Astrocyte (in vitro differentiated cells and primary cell): ENCODE data around the gene HLX. TPM values are rescaled to one million over a fixed set of nuclear protein-coding genes. Genes with fewer than 3 reads are reported as not detected.

Experiments
- DNase-seq: peaks from one replicate; pipeline ENCODE4 v3.0.0-alpha.2; 2010; ENCODE audit warnings: low read depth
- FAIRE-seq: peaks from 2 replicates; lab custom pipeline; 2011; peaks lifted over from hg19 to GRCh38; lab: Jason Lieb, UNC
- H2AFZ ChIP-seq: 2 replicates; pipeline ENCODE4 v1.6.0; 2012; ENCODE audit warnings: low read depth, low read length, inconsistent platforms
- H3K27ac ChIP-seq: 2 replicates; pipeline ENCODE4 v1.5.1; 2011; ENCODE audit warnings: low read depth, low read length, inconsistent platforms
- H3K27me3 ChIP-seq: 2 replicates; pipeline ENCODE4 v1.6.0; 2011; ENCODE audit warnings: low read length, inconsistent platforms; ENCODE audit not compliant: insufficient read depth
- H3K36me3 ChIP-seq: 2 replicates; pipeline ENCODE4 v1.5.1; 2011; ENCODE audit warnings: low read length, inconsistent platforms; ENCODE audit not compliant: insufficient read depth
- H3K4me1 ChIP-seq: 2 replicates; pipeline ENCODE4 v1.5.1; 2011; ENCODE audit warnings: low read length, inconsistent platforms; ENCODE audit not compliant: insufficient read depth
- H3K4me2 ChIP-seq: 2 replicates; pipeline ENCODE4 v1.6.0; 2012; ENCODE audit warnings: low read length, inconsistent platforms
- H3K4me3 ChIP-seq: 2 replicates; pipeline ENCODE4 v1.5.1; 2011; ENCODE audit warnings: low read depth, mild to moderate bottlenecking, low read length, inconsistent platforms; ENCODE audit not compliant: insufficient read depth
- H3K79me2 ChIP-seq: 2 replicates; pipeline ENCODE4 v1.6.0; 2012; ENCODE audit warnings: mild to moderate bottlenecking, low read length, inconsistent platforms; ENCODE audit not compliant: insufficient read depth
- H3K9ac ChIP-seq: 2 replicates; pipeline ENCODE4 v1.6.0; 2012; ENCODE audit warnings: mild to moderate bottlenecking, low read length, inconsistent platforms
- H3K9me3 ChIP-seq: 2 replicates; pipeline ENCODE4 v1.5.1; 2012; ENCODE audit warnings: low read depth, mild to moderate bottlenecking, low read length, inconsistent platforms; ENCODE audit not compliant: insufficient read depth
- H4K20me1 ChIP-seq: 2 replicates; pipeline ENCODE4 v1.6.0; 2012; ENCODE audit warnings: low read length, inconsistent platforms; ENCODE audit not compliant: insufficient read depth
- H3K27ac Mint-ChIP-seq: one replicate; pipeline ENCODE4 v1.8.0; 2021; ENCODE audit warnings: mild to moderate bottlenecking, mixed read lengths; ENCODE audit not compliant: unreplicated experiment
- H3K27me3 Mint-ChIP-seq: one replicate; pipeline ENCODE4 v1.8.0; 2021; ENCODE audit warnings: low read depth, mixed read lengths; ENCODE audit not compliant: unreplicated experiment
- H3K36me3 Mint-ChIP-seq: one replicate; pipeline ENCODE4 v1.8.0; 2021; ENCODE audit warnings: low read depth, mixed read lengths; ENCODE audit not compliant: unreplicated experiment
- H3K4me1 Mint-ChIP-seq: one replicate; pipeline ENCODE4 v1.8.0; 2021; ENCODE audit warnings: low read depth, mixed read lengths; ENCODE audit not compliant: unreplicated experiment
- H3K4me3 Mint-ChIP-seq: one replicate; pipeline ENCODE4 v1.8.0; 2021; ENCODE audit warnings: mild to moderate bottlenecking, moderate library complexity, mixed read lengths; ENCODE audit not compliant: unreplicated experiment
- H3K9me3 Mint-ChIP-seq: one replicate; pipeline ENCODE4 v1.8.0; 2021; ENCODE audit warnings: mild to moderate bottlenecking, mixed read lengths; ENCODE audit not compliant: unreplicated experiment
- EZH2 ChIP-seq: IDR thresholded peaks from 2 replicates; pipeline ENCODE4 v1.6.1; 2012; ENCODE audit warnings: mild to moderate bottlenecking, low read length, inconsistent platforms; ENCODE audit not compliant: insufficient read depth
- total RNA-seq: library from RNA; stranded (reverse); gene quantifications from 2 replicates; pipeline ENCODE4 v1.2.1, GENCODE V29; 2021
- TF ChIP-seq, protein P1 (sequence below): IDR thresholded peaks from 2 replicates; pipeline ENCODE4 v1.5.1; 2011; ENCODE audit warnings: low read depth, mild to moderate bottlenecking, inconsistent platforms, low read length, moderate library complexity; ENCODE audit not compliant: insufficient read depth

The HLX gene
- total RNA-seq, 1 donor from 2014 or later = 1.4 TPM

DNA sequence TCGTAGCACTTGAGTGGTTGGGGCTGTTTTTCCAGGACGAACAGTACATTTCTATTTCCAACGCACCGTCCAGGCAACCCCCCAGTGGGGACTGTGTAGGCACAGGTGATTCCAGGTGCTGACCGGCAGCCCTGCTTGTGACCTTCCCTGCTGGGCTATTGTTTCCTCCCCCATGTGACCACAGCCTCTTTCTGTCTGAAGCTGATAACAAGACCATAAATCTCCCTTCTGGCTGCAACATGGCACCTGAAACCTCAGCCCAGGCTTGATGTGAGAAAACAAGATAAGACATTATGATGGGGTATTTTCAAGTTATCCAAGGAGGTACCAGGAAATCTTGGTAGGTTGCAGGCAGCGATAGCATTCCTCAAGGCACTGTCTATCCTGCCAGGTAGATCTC is 48.2 kb downstream of the HLX start:
- H3K4me3 ChIP-seq = no peak overlapping the region
- H3K27ac ChIP-seq = no peak overlapping the region
- H3K9ac ChIP-seq = no peak overlapping the region
- H4K20me1 ChIP-seq = no peaks in the 10 kb centered on the region
- no peaks in the 10 kb centered on the region for H3K79me2 ChIP-seq
- peaks cover 15% of the 10 kb centered on the region for H3K27me3 Mint-ChIP-seq
- no peak overlapping the region for H2AFZ ChIP-seq
- no peak overlapping the region for H3K4me3 Mint-ChIP-seq
- H3K36me3 ChIP-seq = no peaks in the 10 kb centered on the region
- H3K27me3 ChIP-seq = no peaks in the 10 kb centered on the region
- H3K4me1 Mint-ChIP-seq = no peaks in the 10 kb centered on the region
- no peaks in the 10 kb centered on the region for H3K4me1 ChIP-seq
- DNase-seq (no peak), FAIRE-seq (no peak)
- no peak overlapping the region for H3K27ac Mint-ChIP-seq
- H3K4me2 ChIP-seq = no peak overlapping the region
- H3K9me3 Mint-ChIP-seq = peaks cover 2% of the 10 kb centered on the region
- no peaks in the 10 kb centered on the region for H3K9me3 ChIP-seq
- TF ChIP-seq, protein P1, sequence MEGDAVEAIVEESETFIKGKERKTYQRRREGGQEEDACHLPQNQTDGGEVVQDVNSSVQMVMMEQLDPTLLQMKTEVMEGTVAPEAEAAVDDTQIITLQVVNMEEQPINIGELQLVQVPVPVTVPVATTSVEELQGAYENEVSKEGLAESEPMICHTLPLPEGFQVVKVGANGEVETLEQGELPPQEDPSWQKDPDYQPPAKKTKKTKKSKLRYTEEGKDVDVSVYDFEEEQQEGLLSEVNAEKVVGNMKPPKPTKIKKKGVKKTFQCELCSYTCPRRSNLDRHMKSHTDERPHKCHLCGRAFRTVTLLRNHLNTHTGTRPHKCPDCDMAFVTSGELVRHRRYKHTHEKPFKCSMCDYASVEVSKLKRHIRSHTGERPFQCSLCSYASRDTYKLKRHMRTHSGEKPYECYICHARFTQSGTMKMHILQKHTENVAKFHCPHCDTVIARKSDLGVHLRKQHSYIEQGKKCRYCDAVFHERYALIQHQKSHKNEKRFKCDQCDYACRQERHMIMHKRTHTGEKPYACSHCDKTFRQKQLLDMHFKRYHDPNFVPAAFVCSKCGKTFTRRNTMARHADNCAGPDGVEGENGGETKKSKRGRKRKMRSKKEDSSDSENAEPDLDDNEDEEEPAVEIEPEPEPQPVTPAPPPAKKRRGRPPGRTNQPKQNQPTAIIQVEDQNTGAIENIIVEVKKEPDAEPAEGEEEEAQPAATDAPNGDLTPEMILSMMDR = no peak
- TF ChIP-seq EZH2 = no peak
- H3K36me3 Mint-ChIP-seq = no peaks in the 10 kb centered on the region

DNA sequence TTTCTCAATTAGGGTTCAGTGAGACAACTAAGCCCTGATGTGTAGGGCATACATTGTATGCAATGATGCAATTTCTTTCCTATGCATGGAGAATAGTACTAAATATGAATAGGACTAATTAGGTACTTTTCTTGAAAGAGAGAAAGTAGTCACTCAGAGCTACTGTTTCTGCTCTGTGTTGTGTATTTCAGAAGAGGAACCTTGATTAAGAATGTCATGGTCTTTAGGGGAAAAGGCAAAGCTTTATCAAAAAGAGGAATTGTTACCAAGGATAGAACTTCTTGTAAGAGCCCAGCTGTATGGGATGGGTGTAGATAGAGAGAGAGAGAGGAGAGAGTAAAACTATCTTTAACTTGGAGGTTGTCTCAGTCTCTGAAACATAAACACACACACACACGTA is 49.1 kb downstream of the HLX start:
- no peaks in the 10 kb centered on the region for H3K4me1 Mint-ChIP-seq
- FAIRE-seq = no peak

DNA sequence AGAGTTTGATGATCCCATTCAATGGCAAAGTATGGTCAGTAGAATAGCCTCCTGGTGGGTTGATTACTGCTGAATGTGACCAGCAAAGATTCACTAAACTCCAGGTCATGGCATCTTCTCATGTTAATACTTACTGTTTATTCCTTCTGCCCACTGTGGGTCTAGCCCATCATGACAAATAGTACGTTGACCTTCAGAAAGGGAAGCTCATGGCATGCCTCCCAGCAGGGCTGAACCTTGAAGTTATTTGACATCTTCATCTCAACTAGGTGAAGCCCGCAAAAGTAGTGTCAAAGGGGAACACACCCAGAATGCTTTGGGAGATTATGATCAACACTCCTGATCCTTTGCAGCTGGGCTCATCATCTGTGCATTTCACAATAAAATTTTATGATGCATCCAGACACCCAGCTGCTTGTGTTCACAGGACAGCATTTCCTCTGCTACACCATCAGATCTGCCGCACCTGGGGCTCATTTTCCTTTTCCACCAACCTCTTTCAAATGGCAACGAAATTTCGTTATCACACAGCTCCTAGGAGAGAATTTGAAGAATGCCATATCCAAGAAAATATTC is 49.6 kb downstream of the HLX start:
- Histone ChIP-seq H2AFZ (no peak overlapping the region), H3K4me1 (no peaks in the 10 kb centered on the region), H3K9ac (no peak overlapping the region), H3K4me2 (no peak overlapping the region), H3K4me3 (no peak overlapping the region), H4K20me1 (no peaks in the 10 kb centered on the region), H3K27ac (no peak overlapping the region), H3K36me3 (no peaks in the 10 kb centered on the region), H3K9me3 (no peaks in the 10 kb centered on the region), H3K79me2 (no peaks in the 10 kb centered on the region), H3K27me3 (no peaks in the 10 kb centered on the region)
- Mint-ChIP-seq H3K9me3 (peaks cover 2% of the 10 kb centered on the region), H3K36me3 (no peaks in the 10 kb centered on the region), H3K27ac (no peak overlapping the region), H3K4me1 (no peaks in the 10 kb centered on the region), H3K4me3 (no peak overlapping the region), H3K27me3 (peaks cover 15% of the 10 kb centered on the region)
- DNase-seq (no peak), FAIRE-seq (no peak)
- TF ChIP-seq EZH2 = no peak
- TF ChIP-seq, protein P1 = no peak

More for the DNA sequence above, 49.1 kb downstream of the HLX start:
- no peaks in the 10 kb centered on the region for H3K79me2 ChIP-seq
- Mint-ChIP-seq H3K27me3 (peaks cover 15% of the 10 kb centered on the region), H3K36me3 (no peaks in the 10 kb centered on the region), H3K27ac (no peak overlapping the region), H3K9me3 (peaks cover 2% of the 10 kb centered on the region), H3K4me3 (no peak overlapping the region)
- no peaks in the 10 kb centered on the region for H3K4me1 ChIP-seq
- no peaks in the 10 kb centered on the region for H3K36me3 ChIP-seq
- H3K27me3 ChIP-seq = no peaks in the 10 kb centered on the region
- TF ChIP-seq EZH2 = no peak
- TF ChIP-seq, protein P1 = no peak
- H3K9ac ChIP-seq = no peak overlapping the region
- no peaks in the 10 kb centered on the region for H4K20me1 ChIP-seq
- no peaks in the 10 kb centered on the region for H3K9me3 ChIP-seq
- no peak overlapping the region for H3K4me3 ChIP-seq
- no peak overlapping the region for H3K27ac ChIP-seq
- no peak overlapping the region for H2AFZ ChIP-seq
- no peak overlapping the region for H3K4me2 ChIP-seq
- DNase-seq = no peak
